LNCaP clone FGC (cell line): Measurements from ENCODE around the gene ATAD1.
"Not testable (repeated sequence)": the region's sequence is repeated elsewhere in the genome, so short reads cannot be mapped to it uniquely, and the experiment has no call there.

Experiments used
- DNase-seq: peaks from one replicate; pipeline ENCODE4 v3.0.0-alpha.2; 2011; ENCODE audit warnings: low read depth
- H3K4me3 ChIP-seq: 2 replicates; pipeline ENCODE4 v1.5.1; 2011; ENCODE audit warnings: mild to moderate bottlenecking, low read depth, low read length, control low read depth
- TF ChIP-seq, protein P1 (sequence below): IDR thresholded peaks from 2 replicates; pipeline ENCODE4 v1.5.1; 2012; ENCODE audit warnings: mild to moderate bottlenecking; ENCODE audit not compliant: control insufficient read depth, insufficient read depth; ENCODE audit errors: extremely low read depth

Gene ATAD1

DNA sequence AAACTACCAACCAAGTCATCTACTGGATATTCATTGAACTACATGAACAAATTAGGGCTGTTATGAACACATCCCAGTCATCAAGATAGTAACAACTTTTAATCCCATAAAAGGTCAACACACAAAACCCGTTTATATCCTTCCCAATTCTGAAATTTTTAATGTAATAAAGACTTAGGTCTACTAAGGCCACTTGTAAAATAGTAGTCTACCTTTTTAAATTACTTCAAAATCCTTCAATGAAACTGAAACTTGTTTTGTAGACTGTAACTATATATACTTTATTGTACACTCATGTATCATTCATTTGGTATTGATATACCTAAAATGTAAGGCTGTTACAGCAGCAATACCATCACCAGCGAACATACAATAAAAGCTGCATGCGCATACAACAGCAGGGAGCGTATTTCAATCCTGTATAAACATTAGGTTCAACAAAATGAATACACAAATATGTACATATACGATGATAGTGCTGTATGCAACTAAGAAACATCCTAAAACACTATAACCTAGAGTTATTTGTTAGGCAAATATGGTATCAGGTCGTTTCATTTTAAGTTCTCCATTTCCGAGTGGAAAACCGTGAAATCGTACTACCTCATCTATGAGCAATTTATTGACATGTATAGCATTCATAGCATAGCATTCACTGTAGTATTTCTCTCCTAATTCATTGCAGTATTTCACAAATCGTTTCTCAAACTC lies 973 bp downstream of the ATAD1 start:
- TF ChIP-seq, protein P1, sequence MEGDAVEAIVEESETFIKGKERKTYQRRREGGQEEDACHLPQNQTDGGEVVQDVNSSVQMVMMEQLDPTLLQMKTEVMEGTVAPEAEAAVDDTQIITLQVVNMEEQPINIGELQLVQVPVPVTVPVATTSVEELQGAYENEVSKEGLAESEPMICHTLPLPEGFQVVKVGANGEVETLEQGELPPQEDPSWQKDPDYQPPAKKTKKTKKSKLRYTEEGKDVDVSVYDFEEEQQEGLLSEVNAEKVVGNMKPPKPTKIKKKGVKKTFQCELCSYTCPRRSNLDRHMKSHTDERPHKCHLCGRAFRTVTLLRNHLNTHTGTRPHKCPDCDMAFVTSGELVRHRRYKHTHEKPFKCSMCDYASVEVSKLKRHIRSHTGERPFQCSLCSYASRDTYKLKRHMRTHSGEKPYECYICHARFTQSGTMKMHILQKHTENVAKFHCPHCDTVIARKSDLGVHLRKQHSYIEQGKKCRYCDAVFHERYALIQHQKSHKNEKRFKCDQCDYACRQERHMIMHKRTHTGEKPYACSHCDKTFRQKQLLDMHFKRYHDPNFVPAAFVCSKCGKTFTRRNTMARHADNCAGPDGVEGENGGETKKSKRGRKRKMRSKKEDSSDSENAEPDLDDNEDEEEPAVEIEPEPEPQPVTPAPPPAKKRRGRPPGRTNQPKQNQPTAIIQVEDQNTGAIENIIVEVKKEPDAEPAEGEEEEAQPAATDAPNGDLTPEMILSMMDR = no peak
- H3K4me3 ChIP-seq = peak overlapping the region; percentile 74
- peak; percentile 23 for DNase-seq

GRCh38 chr10:87816163-87816897 lies 1.7 kb downstream of the ATAD1 start:
- H3K4me3 ChIP-seq = peak overlapping the region; percentile 74
- DNase-seq = no peak
- TF ChIP-seq, protein P1 = no peak

GRCh38 chr10:87804939-87805569 lies 13.0 kb downstream of the ATAD1 start:
- TF ChIP-seq, protein P1 = no peak
- no peak for DNase-seq

GRCh38 chr10:87803831-87804230 lies 14.2 kb downstream of the ATAD1 start:
- no peak overlapping the region for H3K4me3 ChIP-seq
- TF ChIP-seq, protein P1 = no peak
- DNase-seq = no peak

More at GRCh38 chr10:87804939-87805569, 13.0 kb downstream of the ATAD1 start:
- H3K4me3 ChIP-seq = no peak overlapping the region

GRCh38 chr10:87803328-87803727 lies 14.7 kb downstream of the ATAD1 start:
- no peak overlapping the region for H3K4me3 ChIP-seq
- TF ChIP-seq, protein P1 = no peak
- no peak for DNase-seq

- DNase-seq, H3K4me3 ChIP-seq: not testable (repeated sequence)
Observed at GRCh38 chr10:87801813-87802435, 16.1 kb downstream of the ATAD1 start.

- no peak overlapping the region for H3K4me3 ChIP-seq
- DNase-seq = no peak
- TF ChIP-seq, protein P1 = no peak
Observed at GRCh38 chr10:87799860-87800259, 18.2 kb downstream of the ATAD1 start.
